Erythroblast (primary cell): ENCODE results near the gene PCF11.

Source experiments
- GATA1 ChIP-seq: IDR thresholded peaks from 2 replicates; pipeline ENCODE4 v1.6.1; 2011; ENCODE audit warnings: low read depth, mild to moderate bottlenecking, control low read depth, low read length, moderate library complexity
- POLR2A ChIP-seq: IDR thresholded peaks from 2 replicates; pipeline ENCODE4 v1.6.1; 2011; ENCODE audit warnings: mild to moderate bottlenecking, low read length

- TF ChIP-seq POLR2A (no peak), GATA1 (no peak)
Measured at GRCh38 chr11:83200035-83200434, 43.1 kb downstream of the PCF11 start.
